ENCODE results near the gene ITFG2.

DNA sequence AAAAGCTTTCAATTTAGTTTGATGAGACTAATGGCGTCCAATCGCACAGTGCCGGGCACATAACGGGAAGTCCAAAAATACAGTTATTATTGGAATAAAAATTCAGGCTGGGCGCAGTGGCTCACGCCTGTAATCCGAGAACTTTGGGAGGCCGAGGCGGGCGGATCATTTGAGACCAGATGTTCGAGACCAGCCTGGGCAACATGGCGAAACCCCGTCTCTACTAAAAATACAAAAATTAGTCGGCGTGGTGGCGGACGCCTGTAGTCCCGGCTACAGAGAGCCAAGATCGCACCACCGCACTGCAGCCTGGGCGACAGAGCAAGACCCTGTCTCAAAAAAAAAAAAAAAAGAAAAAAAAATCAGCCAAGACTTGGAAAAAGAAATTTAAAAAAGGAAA, 18.9 kb upstream of the ITFG2 start:
- no peak for TF ChIP-seq POLR2AphosphoS5 (IDR thresholded peaks at IDR 0.05; ENCODE audit: borderline replicate concordance, low read depth, low read length)
- no peak for TF ChIP-seq EZH2 (IDR thresholded peaks at IDR 0.05)

Data from SK-N-MC (cell line).